Nephron progenitor cell (in vitro differentiated cells): ENCODE measurements around the gene GRM7.
A peak's percentile ranks its signal among the peaks of the same experiment; 100 is the strongest.

ENCODE experiments used
- DNase-seq: peaks from one replicate; pipeline ENCODE4 v3.0.0; 2021
- H3K27ac Mint-ChIP-seq: 2 replicates; pipeline ENCODE4 v1.8.0; 2021; ENCODE audit warnings: mild to moderate bottlenecking, moderate library complexity, mixed read lengths
- H3K27me3 Mint-ChIP-seq: 2 replicates; pipeline ENCODE4 v1.8.0; 2021; ENCODE audit warnings: mild to moderate bottlenecking, low read depth, mixed read lengths; ENCODE audit not compliant: poor library complexity
- H3K36me3 Mint-ChIP-seq: 2 replicates; pipeline ENCODE4 v1.8.0; 2021; ENCODE audit warnings: low read depth, mixed read lengths
- H3K4me1 Mint-ChIP-seq: 2 replicates; pipeline ENCODE4 v1.8.0; 2021; ENCODE audit warnings: mixed read lengths
- H3K4me3 Mint-ChIP-seq: 2 replicates; pipeline ENCODE4 v1.8.0; 2021; ENCODE audit warnings: mild to moderate bottlenecking, moderate library complexity, mixed read lengths
- H3K9me3 Mint-ChIP-seq: 2 replicates; pipeline ENCODE4 v1.8.0; 2021; ENCODE audit warnings: mild to moderate bottlenecking, moderate library complexity, mixed read lengths
- TF ChIP-seq, protein P1 (sequence below): fragments of 200-600 bp; sonication (generic); IDR thresholded peaks from 2 replicates; pipeline ENCODE4 v1.5.0; 2021; ENCODE audit warnings: antibody characterized with exemption

The GRM7 gene

GRCh38 chr3:6857510-6857909 is 3.4 kb upstream of the GRM7 start:
- peaks cover 77% of the 10 kb centered on the region for H3K27me3 Mint-ChIP-seq
- H3K27ac Mint-ChIP-seq, result no peak overlapping the region
- H3K9me3 Mint-ChIP-seq, result no peaks in the 10 kb centered on the region
- H3K4me3 Mint-ChIP-seq, result no peak overlapping the region
- DNase-seq, result no peak
- H3K4me1 Mint-ChIP-seq, result peaks cover 8% of the 10 kb centered on the region
- no peaks in the 10 kb centered on the region for H3K36me3 Mint-ChIP-seq
- TF ChIP-seq, protein P1, sequence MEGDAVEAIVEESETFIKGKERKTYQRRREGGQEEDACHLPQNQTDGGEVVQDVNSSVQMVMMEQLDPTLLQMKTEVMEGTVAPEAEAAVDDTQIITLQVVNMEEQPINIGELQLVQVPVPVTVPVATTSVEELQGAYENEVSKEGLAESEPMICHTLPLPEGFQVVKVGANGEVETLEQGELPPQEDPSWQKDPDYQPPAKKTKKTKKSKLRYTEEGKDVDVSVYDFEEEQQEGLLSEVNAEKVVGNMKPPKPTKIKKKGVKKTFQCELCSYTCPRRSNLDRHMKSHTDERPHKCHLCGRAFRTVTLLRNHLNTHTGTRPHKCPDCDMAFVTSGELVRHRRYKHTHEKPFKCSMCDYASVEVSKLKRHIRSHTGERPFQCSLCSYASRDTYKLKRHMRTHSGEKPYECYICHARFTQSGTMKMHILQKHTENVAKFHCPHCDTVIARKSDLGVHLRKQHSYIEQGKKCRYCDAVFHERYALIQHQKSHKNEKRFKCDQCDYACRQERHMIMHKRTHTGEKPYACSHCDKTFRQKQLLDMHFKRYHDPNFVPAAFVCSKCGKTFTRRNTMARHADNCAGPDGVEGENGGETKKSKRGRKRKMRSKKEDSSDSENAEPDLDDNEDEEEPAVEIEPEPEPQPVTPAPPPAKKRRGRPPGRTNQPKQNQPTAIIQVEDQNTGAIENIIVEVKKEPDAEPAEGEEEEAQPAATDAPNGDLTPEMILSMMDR, result no peak

GRCh38 chr3:6860149-6860953 is 564 bp upstream of the GRM7 start:
- DNase-seq, result no peak
- Mint-ChIP-seq H3K27ac (no peak overlapping the region), H3K27me3 (peaks cover 94% of the 10 kb centered on the region)

GRCh38 chr3:6861625-6862000 is 698 bp downstream of the GRM7 start:
- peaks cover 18% of the 10 kb centered on the region for H3K4me1 Mint-ChIP-seq
- H3K4me3 Mint-ChIP-seq, result peak overlapping the region; percentile 90
- no peaks in the 10 kb centered on the region for H3K9me3 Mint-ChIP-seq
- TF ChIP-seq, protein P1, result no peak
- H3K27me3 Mint-ChIP-seq, result peaks cover 95% of the 10 kb centered on the region
- DNase-seq, result peak; percentile 33
- no peaks in the 10 kb centered on the region for H3K36me3 Mint-ChIP-seq
- no peak overlapping the region for H3K27ac Mint-ChIP-seq

More at GRCh38 chr3:6860149-6860953, 564 bp upstream of the GRM7 start:
- TF ChIP-seq, protein P1, result no peak
- Mint-ChIP-seq H3K4me3 (peak overlapping the region; percentile 71), H3K36me3 (no peaks in the 10 kb centered on the region), H3K4me1 (peaks cover 18% of the 10 kb centered on the region), H3K9me3 (no peaks in the 10 kb centered on the region)

DNA sequence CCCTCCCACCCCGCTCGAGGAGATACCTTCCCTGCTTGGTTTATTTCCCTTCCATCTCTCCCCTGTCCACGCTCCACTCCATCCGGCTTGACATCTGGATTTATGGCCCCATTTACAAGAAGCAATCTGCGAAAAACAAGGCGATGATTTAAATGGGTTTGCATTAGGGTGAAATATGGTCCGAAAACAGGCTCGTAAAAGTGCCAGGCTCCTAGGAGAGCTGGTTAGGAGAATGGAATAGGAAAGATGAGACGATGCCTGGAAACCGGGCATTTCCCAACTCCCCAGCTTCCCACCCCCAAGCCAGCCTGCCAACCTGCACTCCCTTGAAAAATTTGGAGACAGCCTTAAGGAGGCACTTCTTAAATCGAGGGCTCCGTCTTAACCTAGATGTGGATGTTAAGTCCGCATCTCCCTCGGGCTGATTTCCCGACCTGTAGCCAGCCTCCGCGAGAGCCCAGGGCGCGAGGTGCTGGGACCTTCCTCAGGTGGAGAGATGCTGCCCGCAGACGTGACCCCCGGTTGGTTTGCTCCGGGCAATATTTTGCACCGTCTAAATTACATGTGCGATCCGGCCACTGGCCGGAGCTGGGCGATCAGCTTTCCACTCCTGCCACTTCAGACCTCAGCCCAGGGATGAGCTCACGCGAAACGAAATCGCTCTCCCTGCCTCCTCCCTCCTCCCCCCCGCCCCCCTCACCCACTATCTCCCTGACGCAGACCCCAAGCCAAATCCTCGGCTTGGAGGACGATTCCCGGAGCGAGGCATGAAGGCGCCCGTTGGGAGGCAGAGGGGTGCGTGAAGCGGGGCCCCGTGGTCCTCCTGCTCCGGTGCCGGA is 1.3 kb downstream of the GRM7 start:
- peaks cover 18% of the 10 kb centered on the region for H3K4me1 Mint-ChIP-seq
- peaks cover 95% of the 10 kb centered on the region for H3K27me3 Mint-ChIP-seq
- H3K9me3 Mint-ChIP-seq, result no peaks in the 10 kb centered on the region
- peak; percentile 34 for DNase-seq
- H3K27ac Mint-ChIP-seq, result no peak overlapping the region
- peak overlapping the region; percentile 90 for H3K4me3 Mint-ChIP-seq
- no peaks in the 10 kb centered on the region for H3K36me3 Mint-ChIP-seq
- TF ChIP-seq, protein P1, result no peak

DNA sequence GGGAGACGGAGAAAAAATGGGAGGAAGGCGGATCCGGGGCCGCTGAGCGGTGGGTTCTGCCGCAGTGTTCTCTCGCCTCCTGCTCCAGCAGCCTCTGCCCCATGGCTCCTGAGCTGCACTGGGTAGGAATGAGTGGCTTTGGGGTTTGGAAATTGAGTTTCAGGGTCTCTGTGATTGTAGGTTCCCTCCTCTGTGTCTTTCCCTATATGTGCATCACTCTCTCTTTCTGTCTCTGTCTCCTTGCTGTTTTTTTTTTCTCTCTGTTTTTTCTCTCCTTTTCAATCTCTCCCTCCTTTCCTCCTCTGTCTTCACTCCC is 1.9 kb downstream of the GRM7 start:
- peaks cover 18% of the 10 kb centered on the region for H3K4me1 Mint-ChIP-seq
- peak overlapping the region; percentile 90 for H3K4me3 Mint-ChIP-seq
- H3K36me3 Mint-ChIP-seq, result no peaks in the 10 kb centered on the region
- DNase-seq, result no peak
- peaks cover 91% of the 10 kb centered on the region for H3K27me3 Mint-ChIP-seq
- no peak overlapping the region for H3K27ac Mint-ChIP-seq
- TF ChIP-seq, protein P1, result no peak
- no peaks in the 10 kb centered on the region for H3K9me3 Mint-ChIP-seq
